ENCODE measurements around the gene LRRC7.
"Not testable (repeated sequence)": the region's sequence is repeated elsewhere in the genome, so short reads cannot be mapped to it uniquely, and the experiment has no call there.

Gene LRRC7

DNA sequence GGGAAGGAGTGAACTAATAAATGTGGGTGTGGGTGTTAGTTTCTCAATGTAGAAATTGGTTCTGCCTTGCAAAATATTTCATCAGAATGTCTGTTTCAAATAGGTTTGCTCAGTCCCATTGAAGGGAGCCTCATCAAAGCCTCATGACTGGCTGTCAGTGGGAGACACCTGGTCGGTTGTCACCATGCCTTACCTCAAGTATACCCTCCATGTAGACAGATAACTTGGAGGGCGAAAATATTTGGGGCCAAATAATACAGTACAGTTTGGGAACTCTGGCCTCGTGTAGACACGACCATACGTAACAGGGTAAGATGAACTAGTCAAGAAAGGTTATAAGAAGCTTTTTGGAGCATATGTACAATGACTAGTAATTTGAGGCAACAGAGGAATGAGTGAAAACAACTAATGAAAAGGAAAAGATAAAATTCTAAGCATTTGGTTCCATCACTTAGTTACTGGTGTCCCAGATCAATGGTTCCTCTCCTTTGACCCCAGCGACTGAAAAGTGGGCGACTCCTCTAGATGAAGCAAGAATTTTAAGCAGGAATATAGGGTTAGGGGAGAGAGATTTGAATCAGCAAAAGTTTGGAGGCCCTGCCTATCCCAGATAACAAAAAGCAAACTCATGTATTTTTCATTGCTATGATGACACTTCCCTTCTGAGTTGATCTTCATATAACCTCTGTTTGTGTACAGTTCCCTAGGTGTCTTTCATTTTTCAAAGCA, 473.8 kb downstream of the LRRC7 start:
- no peak for DNase-seq
- no peak for ATAC-seq

DNA sequence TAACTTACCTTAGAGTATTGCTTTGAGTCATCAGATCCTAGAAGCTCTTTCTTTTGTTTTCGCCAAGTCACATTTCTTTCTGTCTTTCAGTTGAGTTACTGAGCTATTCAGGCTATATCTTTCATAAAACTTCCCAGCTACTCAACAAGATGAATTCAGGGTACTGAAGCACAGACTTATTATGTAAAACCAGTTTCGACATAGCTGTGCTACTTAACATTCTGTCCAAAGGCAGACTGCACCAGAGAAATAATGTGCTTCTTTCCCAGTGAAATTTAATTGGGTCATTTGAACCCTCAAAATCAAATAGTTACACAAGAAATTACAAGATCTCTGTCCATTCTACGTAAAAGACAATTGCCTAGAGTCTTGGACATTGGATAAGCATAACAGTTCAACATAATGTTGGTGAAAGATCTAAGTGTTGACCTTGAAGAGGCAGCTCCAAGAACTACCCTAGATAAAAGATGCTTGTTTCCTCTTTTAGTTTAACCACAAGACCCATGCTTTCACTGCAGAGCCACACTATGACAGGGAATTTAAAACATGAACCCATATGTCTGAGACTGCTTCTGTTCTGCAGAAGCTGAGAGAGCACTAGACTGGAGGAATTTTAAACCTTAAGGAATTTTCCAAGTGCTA, 474.5 kb downstream of the LRRC7 start:
- ATAC-seq (no peak), DNase-seq (no peak)

DNA sequence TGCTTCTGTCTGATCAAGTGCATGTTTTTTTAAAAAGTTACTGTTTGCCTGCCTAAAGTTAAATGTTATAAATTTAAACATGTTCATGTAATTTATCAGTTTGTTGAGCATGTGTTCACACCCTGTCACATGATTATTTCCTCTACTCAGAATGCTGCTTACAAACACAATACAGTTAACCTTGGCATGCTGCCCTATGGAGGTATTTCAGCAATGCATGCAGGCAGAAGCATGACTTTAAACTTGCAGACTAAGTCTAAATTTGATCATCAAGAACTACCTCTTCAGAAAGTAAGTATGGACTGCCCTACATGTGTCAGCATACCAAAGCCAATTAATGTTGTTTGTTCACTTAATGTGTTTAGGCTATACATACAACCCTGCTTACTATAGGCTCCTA, 476.1 kb downstream of the LRRC7 start:
- DNase-seq (no peak), ATAC-seq (no peak)

DNA sequence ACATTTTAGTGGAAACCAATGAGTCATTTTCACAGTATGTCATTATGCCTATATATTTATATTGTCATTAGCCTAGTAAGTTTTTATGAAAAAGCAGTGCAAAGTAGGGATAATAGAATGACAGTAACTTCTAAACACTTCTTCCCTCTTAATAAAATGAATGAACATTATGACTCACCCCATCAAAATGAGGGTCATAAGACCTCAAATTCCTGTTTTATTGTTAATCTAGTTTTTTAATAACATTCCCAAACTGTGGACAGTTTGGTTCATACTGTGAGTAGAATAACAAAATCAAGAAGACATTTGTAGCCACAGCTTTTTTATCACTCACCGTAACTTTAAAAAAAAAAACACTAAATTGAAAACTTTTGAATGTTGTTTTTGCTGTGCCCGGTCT, 477.1 kb downstream of the LRRC7 start:
- no peak for ATAC-seq
- DNase-seq, result no peak

DNA sequence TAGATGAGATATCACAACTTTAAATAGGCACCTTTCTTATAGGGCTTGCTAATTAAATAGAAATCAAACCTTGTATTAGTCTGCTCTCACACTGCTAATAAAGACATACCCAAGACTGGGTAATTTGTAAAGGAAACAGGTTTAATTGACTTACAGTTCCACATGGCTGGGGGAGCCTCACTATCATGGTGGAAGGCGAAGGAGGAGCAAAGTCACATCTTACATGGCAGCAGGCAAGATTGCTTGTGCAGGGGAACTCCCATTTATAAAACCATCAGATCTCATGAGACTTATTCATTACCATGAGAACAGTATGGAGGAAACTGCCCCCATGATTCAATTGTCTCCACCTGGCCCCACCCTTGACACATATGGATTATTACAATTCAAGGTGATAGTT, 477.9 kb downstream of the LRRC7 start:
- not testable (repeated sequence) for ATAC-seq, DNase-seq

- DNase-seq (no peak), ATAC-seq (no peak)
Observed at GRCh38 chr1:70048336-70049094, 480.8 kb downstream of the LRRC7 start.

GRCh38 chr1:70051926-70052325, 484.2 kb downstream of the LRRC7 start:
- ATAC-seq (no peak), DNase-seq (no peak)

DNA sequence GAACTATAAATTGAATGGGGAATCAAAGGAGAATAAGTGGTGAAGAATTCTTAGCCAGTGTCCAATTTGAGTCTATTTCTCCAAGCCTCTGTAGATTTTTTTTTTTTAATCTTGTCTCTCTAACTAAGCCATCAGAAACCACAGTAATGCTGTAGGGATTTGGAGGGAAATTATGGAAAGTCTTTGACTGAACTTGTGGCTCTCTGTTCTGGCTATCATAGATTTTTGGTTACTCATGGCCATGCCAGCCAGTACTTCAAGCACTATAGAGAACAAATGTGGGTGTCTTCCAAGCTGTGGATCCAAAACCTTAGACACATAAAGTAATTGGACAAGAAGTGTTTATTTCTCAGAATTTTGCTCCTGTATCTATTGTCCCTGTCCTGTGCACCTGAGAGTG, 489.8 kb downstream of the LRRC7 start:
- ATAC-seq (no peak), DNase-seq (no peak)

- no peak for ATAC-seq
- no peak for DNase-seq
Observed at GRCh38 chr1:70061231-70061630, 493.5 kb downstream of the LRRC7 start.

DNA sequence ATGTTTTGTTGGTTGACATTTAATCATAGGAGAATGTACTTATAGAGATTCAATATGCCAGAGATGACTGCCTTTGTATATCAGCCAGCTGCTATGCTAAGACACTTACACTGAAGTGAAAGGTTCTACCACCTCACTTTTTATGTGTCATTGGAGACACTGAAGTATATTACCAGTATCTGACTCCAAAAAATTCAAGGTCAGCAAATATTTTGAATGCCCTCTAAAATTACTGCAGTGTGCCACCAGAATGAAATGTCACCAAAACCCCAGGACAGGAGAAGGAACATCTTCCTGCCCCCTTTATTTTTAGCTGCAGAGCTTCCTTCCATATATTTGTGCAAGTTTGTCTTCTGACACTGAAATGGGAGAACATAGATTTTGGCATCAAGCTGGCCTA, 496.1 kb downstream of the LRRC7 start:
- DNase-seq (no peak), ATAC-seq (no peak)

- no peak for DNase-seq
- ATAC-seq, result no peak
Observed at GRCh38 chr1:70066711-70067110, 499.0 kb downstream of the LRRC7 start.

DNA sequence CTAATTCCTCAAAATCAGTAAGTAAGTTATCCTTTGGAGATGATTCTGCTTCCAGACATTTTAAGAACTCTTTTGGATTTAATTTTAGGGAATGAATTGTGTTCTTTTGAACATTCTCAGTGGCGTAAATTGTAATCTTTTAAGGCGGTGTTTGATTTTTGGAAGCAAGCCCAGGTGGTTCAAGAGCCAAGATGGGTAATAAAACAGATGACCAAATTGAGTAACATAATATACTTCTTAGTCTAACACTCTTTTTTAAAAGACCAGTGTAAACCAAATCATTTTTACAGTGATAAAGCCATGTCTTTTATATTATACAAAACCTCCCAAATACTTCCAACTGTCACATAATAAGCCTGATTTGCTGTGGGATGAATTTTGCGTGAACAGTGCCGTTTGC, 503.9 kb downstream of the LRRC7 start:
- ATAC-seq (no peak), DNase-seq (no peak)

- no peak for ATAC-seq
- no peak for DNase-seq
Observed at GRCh38 chr1:70072231-70072751, 504.6 kb downstream of the LRRC7 start.

GRCh38 chr1:70075761-70076160, 508.0 kb downstream of the LRRC7 start:
- no peak for ATAC-seq
- DNase-seq, result no peak

DNA sequence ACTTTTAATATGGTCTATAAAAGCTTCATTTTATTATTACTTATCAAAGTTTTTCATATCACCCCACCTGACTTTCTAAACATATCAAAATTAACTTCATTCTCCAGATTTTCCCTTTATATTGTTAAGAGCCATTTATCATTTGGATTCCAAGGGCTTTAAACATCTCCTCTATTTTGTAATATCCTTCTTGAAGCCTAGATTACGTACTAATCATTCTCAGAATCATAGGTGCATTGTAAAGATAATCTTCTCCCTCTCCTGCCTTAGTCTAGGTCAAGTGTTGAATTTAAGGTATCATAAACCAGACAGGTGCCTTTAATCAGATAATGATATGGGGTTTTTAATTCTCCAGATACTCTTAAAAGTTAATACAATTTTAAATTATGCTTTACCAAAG, 509.3 kb downstream of the LRRC7 start:
- DNase-seq (no peak), ATAC-seq (no peak)

DNA sequence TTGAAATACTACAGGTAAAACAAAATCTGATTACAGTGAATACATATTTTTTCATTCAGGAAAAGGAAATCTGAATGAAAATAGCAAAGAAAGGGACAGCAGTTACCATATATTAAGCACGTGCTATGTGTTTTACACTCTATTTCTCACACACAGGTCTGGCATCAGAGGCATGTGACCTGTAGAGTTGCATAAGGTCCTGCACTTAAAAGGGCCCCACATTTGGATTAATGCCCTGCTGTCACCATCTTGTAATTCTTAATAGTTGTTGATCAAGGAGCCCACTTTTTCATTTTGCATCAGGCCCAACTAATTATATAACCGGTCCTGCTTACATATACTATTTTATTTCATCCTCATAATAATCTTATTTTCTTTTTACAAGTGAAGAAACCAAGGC, 511.8 kb downstream of the LRRC7 start:
- DNase-seq, result no peak
- no peak for ATAC-seq

DNA sequence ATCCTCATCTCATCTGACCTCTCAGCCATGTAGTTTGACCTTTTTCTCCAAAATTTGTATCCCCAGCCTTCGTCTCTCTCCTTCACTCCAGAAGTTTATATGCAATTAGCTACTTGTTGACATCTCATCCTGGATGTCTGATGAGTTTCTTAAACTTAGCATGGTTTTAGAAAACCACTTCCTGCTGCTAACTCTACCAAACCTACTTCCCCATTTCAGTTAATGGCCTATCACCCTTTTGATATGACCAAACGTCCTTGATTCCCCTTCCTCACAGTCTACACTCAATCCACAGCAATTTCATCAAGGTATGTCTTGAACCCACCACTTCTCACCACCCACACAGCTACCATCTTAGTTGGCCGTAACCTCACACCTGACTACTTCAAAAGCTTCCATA, 515.8 kb downstream of the LRRC7 start:
- DNase-seq, result no peak
- no peak for ATAC-seq

- no peak for DNase-seq
- ATAC-seq, result no peak
Observed at GRCh38 chr1:70084314-70084915, 516.7 kb downstream of the LRRC7 start.

GRCh38 chr1:70085521-70085920, 517.8 kb downstream of the LRRC7 start:
- DNase-seq, result no peak
- ATAC-seq, result no peak

- DNase-seq (no peak), ATAC-seq (no peak)
Observed at GRCh38 chr1:70086897-70087296, 519.2 kb downstream of the LRRC7 start.

DNA sequence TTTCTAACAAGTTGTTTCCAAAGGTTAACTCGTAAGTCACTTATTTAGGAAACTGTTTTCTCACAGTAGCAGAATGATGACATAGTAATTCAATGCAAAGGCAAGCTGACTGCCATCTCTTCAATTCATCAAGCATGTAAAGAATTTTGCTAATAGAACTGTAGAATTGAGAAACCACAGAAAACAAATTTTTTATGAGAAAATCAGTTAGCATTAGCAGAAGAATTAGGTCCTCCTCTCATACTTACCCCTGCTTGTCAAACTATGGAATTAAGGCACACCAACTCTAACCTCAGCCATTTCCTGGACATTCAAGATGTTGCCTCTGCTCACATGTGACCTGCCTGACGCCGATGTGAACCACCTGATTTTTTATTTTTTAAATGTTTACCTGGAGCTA, 522.4 kb downstream of the LRRC7 start:
- ATAC-seq (no peak), DNase-seq (no peak)

DNA sequence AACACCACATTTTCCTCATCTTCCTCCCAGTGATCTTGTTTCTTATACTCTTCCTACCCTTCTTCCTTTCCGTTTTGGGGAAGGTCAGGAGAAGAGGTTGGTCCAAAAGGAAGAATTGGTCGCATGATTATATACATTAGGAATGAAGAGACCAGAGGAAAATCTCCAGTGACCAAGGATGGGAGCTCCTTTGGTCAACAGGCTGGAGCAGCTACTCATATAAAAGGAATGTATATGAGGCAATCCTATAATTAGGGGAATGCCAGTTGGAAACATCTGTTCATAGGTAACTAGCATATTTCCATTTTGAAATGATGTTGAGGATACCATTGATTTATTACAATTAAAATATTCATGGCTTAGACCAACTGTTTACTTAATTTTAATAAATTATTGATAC, 523.2 kb downstream of the LRRC7 start:
- ATAC-seq (no peak), DNase-seq (no peak)

GRCh38 chr1:70091811-70092210, 524.1 kb downstream of the LRRC7 start:
- ATAC-seq (no peak), DNase-seq (no peak)
